ENCODE data around the gene ADGRA3. TPM values are rescaled to one million over a fixed set of nuclear protein-coding genes. Genes with fewer than 3 reads are reported as not detected.

ADGRA3 gene
- total and polyA plus RNA-seq, 2 of the 13 experiments (the other 11 are each of a cell fraction or from before 2014, with no cell fraction given) = 32.2 to 40.8 TPM

- Histone ChIP-seq H3K27me3 (ENCODE audit: control insufficient read depth in 1 of 2, insufficient read depth in 2 of 2, low read length in 2 of 2) (no peaks in the 10 kb centered on the region), H3K27ac (ENCODE audit: extremely low read length, insufficient read depth, low read length) (no peak overlapping the region), H3K36me3 (replicated peaks in 1 of 2; ENCODE audit: control insufficient read depth in 1 of 2, insufficient read depth in 2 of 2, low read length in 2 of 2) (peaks cover 8% of the 10 kb centered on the region in 2 experiments; a peak in 4 of 5 replicates), H3K9ac (ENCODE audit: insufficient read depth, low read depth, low read length) (no peak overlapping the region), H3K9me3 (ENCODE audit: low read length) (no peaks in the 10 kb centered on the region), H3K4me1 (ENCODE audit: insufficient read depth, low read length) (peaks cover 30% of the 10 kb centered on the region), H3K4me2 (ENCODE audit: low read depth, low read length) (no peak overlapping the region), H3K4me3 (replicated peaks in 1 of 3; ENCODE audit: insufficient read depth in 1 of 3, low read depth in 2 of 3, low read length in 3 of 3) (no peak overlapping the region), H3K79me2 (ENCODE audit: insufficient read depth, low read length) (peaks cover 8% of the 10 kb centered on the region), H2AFZ (ENCODE audit: low read length) (no peak overlapping the region), H4K20me1 (ENCODE audit: insufficient read depth, low read length) (no peaks in the 10 kb centered on the region)
- in situ Hi-C loops (cut with HindIII; ENCODE audit: extremely low pct_ligation_motif_present, low pct_unique_long_range_greater_than_20kb) = no loop called here
- ChIA-PET POLR2A (no interaction called here), CTCF (ENCODE audit: low intra/inter-chr PET ratio, low total read pairs) (no interaction called here)
- WGBS (ENCODE audit: low lambda C conversion rate) = over 99% methylated on average over 9 of the region's 10 CpGs
- intact Hi-C loops (cut with micrococcal nuclease; ENCODE audit: unreplicated experiment) = no loop called here
- ATAC-seq (no peak), FAIRE-seq (no peak), DNase-seq (ENCODE audit: low spot score) (no peak)
- BruUV-seq (replicated peaks) = no TSS peak
- no peak for TF ChIP-seq HBP1 (CRISPR knock-in tag; IDR thresholded peaks at IDR 0.05; ENCODE audit: low read depth)
- TF ChIP-seq TMF1 (CRISPR knock-in tag; IDR thresholded peaks at IDR 0.05; ENCODE audit: low read depth) = no peak
- no peak for TF ChIP-seq NFYB (CRISPR knock-in tag; IDR thresholded peaks at IDR 0.05)
Observed at GRCh38 chr4:22466581-22466980, 49.3 kb downstream of the ADGRA3 start.

GRCh38 chr4:22465996-22466395 is 49.9 kb downstream of the ADGRA3 start:
- no peak for FAIRE-seq
- CTCF ChIA-PET (ENCODE audit: low intra/inter-chr PET ratio, low total read pairs) = no interaction called here

More at GRCh38 chr4:22465996-22466395, 49.9 kb downstream of the ADGRA3 start:
- H4K20me1 ChIP-seq (ENCODE audit: insufficient read depth, low read length) = no peaks in the 10 kb centered on the region
- TF ChIP-seq ZSCAN22 (CRISPR knock-in tag; IDR thresholded peaks at IDR 0.05) = no peak
- no peak for TF ChIP-seq PRDM4 (CRISPR knock-in tag; IDR thresholded peaks at IDR 0.05; ENCODE audit: borderline replicate concordance)
- no peak for TF ChIP-seq E2F5 (CRISPR knock-in tag; conservative IDR thresholded peaks at IDR 0.05)
- no peak for TF ChIP-seq BORCS8-MEF2B (CRISPR knock-in tag; IDR thresholded peaks at IDR 0.05)
- no peak for TF ChIP-seq HMG20A (CRISPR knock-in tag; IDR thresholded peaks at IDR 0.05; ENCODE audit: borderline replicate concordance)
- TF ChIP-seq CREM (IDR thresholded peaks at IDR 0.05) = no peak
- TF ChIP-seq CREM (CRISPR knock-in tag; IDR thresholded peaks at IDR 0.05) = no peak
- no peak overlapping the region for H3K4me3 ChIP-seq (replicated peaks in 1 of 3; ENCODE audit: insufficient read depth in 1 of 3, low read depth in 2 of 3, low read length in 3 of 3)
- POLR2A ChIA-PET = no interaction called here
- no TSS peak for BruUV-seq (replicated peaks)
- H3K36me3 ChIP-seq (replicated peaks in 1 of 2; ENCODE audit: control insufficient read depth in 1 of 2, insufficient read depth in 2 of 2, low read length in 2 of 2) = peaks cover 6 to 8% of the 10 kb centered on the region in 2 experiments; a peak in 4 of 5 replicates
- in situ Hi-C loops (cut with HindIII; ENCODE audit: extremely low pct_ligation_motif_present, low pct_unique_long_range_greater_than_20kb) (no loop called here), intact Hi-C loops (cut with micrococcal nuclease; ENCODE audit: unreplicated experiment) (no loop called here)
- WGBS (ENCODE audit: low lambda C conversion rate) = over 99% methylated on average over 5 of the region's 5 CpGs
- no peak overlapping the region for H3K4me2 ChIP-seq (ENCODE audit: low read depth, low read length)
- H3K9ac ChIP-seq (ENCODE audit: insufficient read depth, low read depth, low read length) = no peak overlapping the region
- no peak overlapping the region for H2AFZ ChIP-seq (ENCODE audit: low read length)
- H3K79me2 ChIP-seq (ENCODE audit: insufficient read depth, low read length) = peaks cover 8% of the 10 kb centered on the region
- ATAC-seq (no peak), DNase-seq (ENCODE audit: low spot score) (no peak)
- H3K4me1 ChIP-seq (ENCODE audit: insufficient read depth, low read length) = peaks cover 30% of the 10 kb centered on the region
- H3K9me3 ChIP-seq (ENCODE audit: low read length) = no peaks in the 10 kb centered on the region
- no peak overlapping the region for H3K27ac ChIP-seq (ENCODE audit: extremely low read length, insufficient read depth, low read length)
- H3K27me3 ChIP-seq (ENCODE audit: control insufficient read depth in 1 of 2, insufficient read depth in 2 of 2, low read length in 2 of 2) = no peaks in the 10 kb centered on the region
